Skin of body (tissue), 3 donors: ENCODE results near the gene MAVS. TPM values are rescaled to one million over a fixed set of nuclear protein-coding genes. Genes with fewer than 3 reads are reported as not detected.
"Not testable (repeated sequence)": the region's sequence is repeated elsewhere in the genome, so short reads cannot be mapped to it uniquely, and the experiment has no call there.

Experiments used
- DNase-seq: peaks from one replicate; lab custom pipeline; 2025; lab: John Stamatoyannopoulos, UW
- small RNA-seq: library from RNA; depleted of rRNA; stranded (forward); fragments of <200 nt; gene quantifications from one replicate; pipeline ENCODE3, GENCODE V24; 2014; ENCODE audit warnings: low replicate concordance
- total RNA-seq: library from RNA; depleted of rRNA; stranded (reverse); fragments of >200 nt; gene quantifications from one replicate; pipeline ENCODE4 v1.2.3, GENCODE V29; 2014

The MAVS gene
- total RNA-seq, 1 donor from 2014 or later: 13.5 TPM

GRCh38 chr20:3906744-3907721, 60.4 kb downstream of the MAVS start:
- not testable (repeated sequence) for DNase-seq

GRCh38 chr20:3908667-3909066, 62.0 kb downstream of the MAVS start:
- DNase-seq: no peak

- no peak for DNase-seq
Measured at GRCh38 chr20:3909952-3910366, 63.3 kb downstream of the MAVS start.

- DNase-seq: no peak
Measured at GRCh38 chr20:3910853-3911252, 64.2 kb downstream of the MAVS start.

GRCh38 chr20:3911956-3912355, 65.3 kb downstream of the MAVS start:
- DNase-seq: no peak

GRCh38 chr20:3914446-3914845, 67.8 kb downstream of the MAVS start:
- no peak for DNase-seq

GRCh38 chr20:3915691-3916090, 69.1 kb downstream of the MAVS start:
- no peak for DNase-seq

- DNase-seq: no peak
Measured at GRCh38 chr20:3916364-3916763, 69.7 kb downstream of the MAVS start.

- DNase-seq: no peak
Measured at GRCh38 chr20:3919352-3919751, 72.7 kb downstream of the MAVS start.

- no peak for DNase-seq
Measured at GRCh38 chr20:3922223-3922982, 75.8 kb downstream of the MAVS start.

- no peak for DNase-seq
Measured at GRCh38 chr20:3922983-3923339, 76.3 kb downstream of the MAVS start.

- DNase-seq: no peak
Measured at GRCh38 chr20:3923818-3924217, 77.2 kb downstream of the MAVS start.

- no peak for DNase-seq
Measured at GRCh38 chr20:3924304-3925112, 77.9 kb downstream of the MAVS start.

- no peak for DNase-seq
Measured at GRCh38 chr20:3925113-3925695, 78.6 kb downstream of the MAVS start.

Small RNAs within 50 kb of the gene (small RNA-seq; reads per million reads assigned to genes)
- gene MIR103A2: 7.2 reads per million, percentile 92 among the genes with 10 or more reads in this experiment

Other genes with a start within 250 kb of the MAVS start
- gene GFRA4, start 183.4 kb upstream of the MAVS start, total RNA-seq: not detected
- gene ADAM33, start 164.8 kb upstream of the MAVS start, total RNA-seq: 53.2 TPM
- gene SIGLEC1, start 134.2 kb upstream of the MAVS start, total RNA-seq: 3.5 TPM
- gene HSPA12B, start 114.1 kb upstream of the MAVS start, total RNA-seq: 14.0 TPM
- 14.4 TPM for gene ADISSP, start 79.1 kb upstream of the MAVS start, total RNA-seq
- not detected for gene SPEF1, start 65.4 kb upstream of the MAVS start, total RNA-seq
- 30.9 TPM for gene CENPB, start 60.1 kb upstream of the MAVS start, total RNA-seq
- 22.4 TPM for gene CDC25B, start 50.5 kb upstream of the MAVS start, total RNA-seq
- 5.8 TPM for gene AP5S1, start 26.3 kb upstream of the MAVS start, total RNA-seq
- 39.8 TPM for gene PANK2, start 42.6 kb downstream of the MAVS start, total RNA-seq
- 12.3 TPM for gene RNF24, start 168.7 kb downstream of the MAVS start, total RNA-seq